Urinary bladder (tissue), 4 donors: ENCODE data around the gene ACADSB. TPM values are rescaled to one million over a fixed set of nuclear protein-coding genes. Genes with fewer than 3 reads are reported as not detected.
A peak's percentile ranks its signal among the peaks of the same experiment; 100 is the strongest.

Experiments
- DNase-seq: peaks from one replicate; pipeline ENCODE4 v3.0.0-alpha.2; 2015; ENCODE audit errors: extremely low spot score
- H3K27ac ChIP-seq: one replicate; pipeline ENCODE4 v1.5.1; 2013; ENCODE audit warnings: low read depth, mild to moderate bottlenecking, moderate library complexity
- H3K36me3 ChIP-seq: one replicate; pipeline ENCODE4 v1.6.1; 2013; ENCODE audit warnings: mild to moderate bottlenecking, moderate library complexity; ENCODE audit not compliant: insufficient read depth
- H3K4me1 ChIP-seq: one replicate; pipeline ENCODE4 v1.6.1; 2013; ENCODE audit warnings: mild to moderate bottlenecking, moderate library complexity; ENCODE audit not compliant: insufficient read depth
- H3K4me3 ChIP-seq: one replicate; pipeline ENCODE4 v1.5.1; 2013; ENCODE audit warnings: low read depth, low read length
- WGBS: extraction: QIAGEN DNeasy Blood & Tissue Kit; methylation state at CpG from one replicate; pipeline ENCODE4 v1.1.7; 2013; 5-methylcytosine and 5-hydroxymethylcytosine counted together
- polyA plus RNA-seq: library from polyadenylated mRNA; stranded (reverse); fragments of 200-250 nt; gene quantifications from one replicate; pipeline ENCODE4 v1.2.3, GENCODE V29; 2013
- total RNA-seq: library from RNA; depleted of rRNA; stranded (reverse); fragments of >200 nt; gene quantifications from one replicate; pipeline ENCODE4 v1.2.3, GENCODE V29; 2014
- donor health status: healthy with polysubstance abuse.
- donor health status: healthy.

ACADSB gene
- total RNA-seq: 24.0 TPM
- 12.7 TPM for polyA plus RNA-seq

- H3K4me1 ChIP-seq: no peaks in the 10 kb centered on the region
Measured at GRCh38 chr10:123008355-123009104, at the start of gene ACADSB, which contains the start of gene IKZF5. Gene ACADSB, plus strand, starts transcription at chr10:123009006. Its CDS starts 24 bp downstream, at chr10:123009030. Gene IKZF5, minus strand, starts transcription at chr10:123008795. Its CDS starts 10,170 bp downstream, at chr10:122998625.

DNA sequence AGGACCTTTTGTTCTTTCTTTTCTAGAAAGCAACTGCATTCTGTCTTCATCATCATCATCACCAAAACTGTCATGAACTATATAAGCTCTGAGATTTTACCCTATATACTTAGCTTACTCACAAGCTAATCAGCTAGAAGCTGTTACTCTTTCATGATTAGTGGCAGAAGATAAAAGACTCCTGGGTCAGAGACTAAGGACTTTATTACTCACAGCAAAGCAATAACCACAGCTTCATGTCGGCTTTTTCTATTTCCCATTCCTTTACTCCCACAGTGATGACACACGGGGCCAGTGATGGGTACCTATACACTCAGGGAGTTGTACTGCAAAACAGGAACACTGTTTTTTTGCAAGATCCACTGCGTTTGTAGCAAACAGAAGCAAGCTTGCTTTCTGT is 46.4 kb upstream of the ACADSB start:
- WGBS: 57% methylated on average over 3 of the region's 3 CpGs
- peaks cover 1% of the 10 kb centered on the region for H3K4me1 ChIP-seq
- no peak for DNase-seq
- no peak overlapping the region for H3K27ac ChIP-seq
- H3K4me3 ChIP-seq: no peak overlapping the region
- no peaks in the 10 kb centered on the region for H3K36me3 ChIP-seq

More at GRCh38 chr10:123008355-123009104, at the start of gene ACADSB, which contains the start of gene IKZF5:
- peak within 1 kb of the TSS; percentile 94 for H3K27ac ChIP-seq
- no peaks in the 10 kb centered on the region for H3K36me3 ChIP-seq
- H3K4me3 ChIP-seq: peak within 1 kb of the TSS; percentile 81
- under 1% methylated on average over 68 of the region's 68 CpGs for WGBS
- DNase-seq: peak; percentile 96

GRCh38 chr10:122966879-122967278 is 41.9 kb upstream of the ACADSB start:
- Histone ChIP-seq H3K4me1 (no peaks in the 10 kb centered on the region), H3K4me3 (no peak overlapping the region), H3K27ac (no peak overlapping the region), H3K36me3 (no peaks in the 10 kb centered on the region)
- no peak for DNase-seq

- Histone ChIP-seq H3K4me3 (no peak overlapping the region), H3K27ac (no peak overlapping the region), H3K36me3 (no peaks in the 10 kb centered on the region), H3K4me1 (no peaks in the 10 kb centered on the region)
- DNase-seq: no peak
- WGBS: 84% methylated on average over 3 of the region's 3 CpGs
Measured at GRCh38 chr10:122968698-122969097, 40.1 kb upstream of the ACADSB start.

DNA sequence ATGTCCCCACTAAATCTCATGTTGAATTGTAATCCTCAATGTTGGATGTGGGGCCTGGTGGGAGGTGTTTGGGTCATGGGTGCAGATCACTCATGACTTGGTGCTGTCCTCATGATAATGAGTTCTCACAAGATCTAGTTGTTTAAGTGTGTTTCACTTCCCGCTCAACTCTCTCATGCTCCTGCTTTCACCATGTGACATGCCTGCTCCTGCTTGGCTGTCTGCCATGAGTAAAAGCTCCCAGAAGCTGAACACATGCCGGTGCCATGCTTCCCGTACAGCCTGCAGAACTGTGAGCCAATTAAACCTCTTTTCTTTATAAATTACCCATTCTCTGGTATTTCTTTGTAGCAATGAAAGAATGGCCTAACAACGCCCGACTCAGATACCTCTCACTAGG is 34.8 kb upstream of the ACADSB start:
- Histone ChIP-seq H3K4me3 (no peak overlapping the region), H3K36me3 (no peaks in the 10 kb centered on the region), H3K4me1 (no peaks in the 10 kb centered on the region), H3K27ac (no peak overlapping the region)
- 43% methylated on average over 5 of the region's 5 CpGs for WGBS
- DNase-seq: no peak

- H3K27ac ChIP-seq: no peak overlapping the region
- H3K36me3 ChIP-seq: no peaks in the 10 kb centered on the region
- 78% methylated on average over 3 of the region's 3 CpGs for WGBS
- H3K4me3 ChIP-seq: no peak overlapping the region
- no peaks in the 10 kb centered on the region for H3K4me1 ChIP-seq
- no peak for DNase-seq
Measured at GRCh38 chr10:122974543-122975064, 34.2 kb upstream of the ACADSB start.

DNA sequence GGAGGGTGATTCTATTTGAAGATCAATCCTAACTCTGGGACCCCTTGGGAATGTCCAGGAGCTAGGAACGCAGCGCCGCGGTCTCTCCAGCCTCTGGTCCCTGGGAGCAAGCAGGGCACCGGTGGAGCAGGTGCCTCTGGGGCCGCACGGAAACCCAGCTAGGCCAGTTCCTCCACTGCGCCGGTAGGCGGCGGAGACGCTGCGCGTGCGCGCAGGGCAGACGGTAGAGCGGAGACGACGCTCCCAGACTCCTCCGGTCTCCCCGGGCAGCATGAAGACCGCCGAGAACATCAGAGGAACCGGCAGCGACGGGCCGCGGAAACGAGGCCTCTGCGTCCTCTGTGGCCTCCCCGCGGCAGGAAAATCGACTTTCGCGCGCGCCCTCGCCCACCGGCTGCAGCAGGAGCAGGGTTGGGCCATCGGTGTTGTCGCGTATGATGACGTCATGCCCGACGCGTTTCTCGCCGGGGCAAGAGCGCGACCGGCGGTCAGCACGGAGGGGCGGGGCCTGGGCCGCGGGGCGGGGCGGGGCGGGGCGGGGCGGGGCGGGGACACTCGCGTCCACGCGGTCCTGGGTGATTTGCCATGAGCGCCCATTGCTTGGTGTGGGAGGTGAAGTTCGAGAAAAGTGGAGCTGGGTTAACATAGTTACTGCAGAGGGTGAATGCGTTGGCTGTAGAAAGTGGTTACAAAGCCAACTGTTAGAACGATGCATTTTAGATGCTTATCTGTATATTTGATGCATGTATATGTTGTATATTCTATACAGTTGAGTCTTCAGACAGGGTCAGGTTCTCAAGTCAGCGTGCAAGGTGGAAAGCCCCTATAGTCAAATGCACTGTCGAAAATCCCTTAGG is 28.4 kb upstream of the ACADSB start, which contains the start of gene PSTK:
Gene PSTK (plus strand): TSS at position 193 of the 857 bp plus-strand sequence. CDS start 79 bp downstream, at position 272.
- under 1% methylated on average over 73 of the region's 73 CpGs for WGBS
- H3K36me3 ChIP-seq: no peaks in the 10 kb centered on the region
- DNase-seq: peak; percentile 75
- peak within 1 kb of the TSS; percentile 96 for H3K27ac ChIP-seq
- no peaks in the 10 kb centered on the region for H3K4me1 ChIP-seq
- H3K4me3 ChIP-seq: peak within 1 kb of the TSS; percentile 73

GRCh38 chr10:122981066-122981464 is 27.7 kb upstream of the ACADSB start:
- H3K4me3 ChIP-seq: peak overlapping the region; percentile 35
- H3K4me1 ChIP-seq: no peaks in the 10 kb centered on the region
- 22% methylated on average over 4 of the region's 4 CpGs for WGBS
- H3K36me3 ChIP-seq: no peaks in the 10 kb centered on the region
- H3K27ac ChIP-seq: no peak overlapping the region
- peak; percentile 7 for DNase-seq

GRCh38 chr10:122983898-122984297 is 24.9 kb upstream of the ACADSB start:
- Histone ChIP-seq H3K27ac (no peak overlapping the region), H3K36me3 (no peaks in the 10 kb centered on the region), H3K4me3 (no peak overlapping the region), H3K4me1 (no peaks in the 10 kb centered on the region)
- WGBS: 96% methylated on average over 6 of the region's 6 CpGs
- no peak for DNase-seq

- no peak overlapping the region for H3K4me3 ChIP-seq
- WGBS: 99% methylated on average over 2 of the region's 2 CpGs
- no peak overlapping the region for H3K27ac ChIP-seq
- no peaks in the 10 kb centered on the region for H3K4me1 ChIP-seq
- H3K36me3 ChIP-seq: no peaks in the 10 kb centered on the region
- no peak for DNase-seq
Measured at GRCh38 chr10:122984708-122985107, 24.1 kb upstream of the ACADSB start.

- no peak for DNase-seq
- H3K4me3 ChIP-seq: no peak overlapping the region
- WGBS: 82% methylated on average over 6 of the region's 6 CpGs
- H3K27ac ChIP-seq: no peak overlapping the region
- H3K4me1 ChIP-seq: no peaks in the 10 kb centered on the region
- H3K36me3 ChIP-seq: no peaks in the 10 kb centered on the region
Measured at GRCh38 chr10:122986335-122986734, 22.5 kb upstream of the ACADSB start.

GRCh38 chr10:122988501-122988900 is 20.3 kb upstream of the ACADSB start:
- DNase-seq: no peak
- no peaks in the 10 kb centered on the region for H3K4me1 ChIP-seq
- 81% methylated on average over 2 of the region's 2 CpGs for WGBS
- H3K27ac ChIP-seq: no peak overlapping the region
- no peak overlapping the region for H3K4me3 ChIP-seq
- H3K36me3 ChIP-seq: peaks cover 4% of the 10 kb centered on the region

DNA sequence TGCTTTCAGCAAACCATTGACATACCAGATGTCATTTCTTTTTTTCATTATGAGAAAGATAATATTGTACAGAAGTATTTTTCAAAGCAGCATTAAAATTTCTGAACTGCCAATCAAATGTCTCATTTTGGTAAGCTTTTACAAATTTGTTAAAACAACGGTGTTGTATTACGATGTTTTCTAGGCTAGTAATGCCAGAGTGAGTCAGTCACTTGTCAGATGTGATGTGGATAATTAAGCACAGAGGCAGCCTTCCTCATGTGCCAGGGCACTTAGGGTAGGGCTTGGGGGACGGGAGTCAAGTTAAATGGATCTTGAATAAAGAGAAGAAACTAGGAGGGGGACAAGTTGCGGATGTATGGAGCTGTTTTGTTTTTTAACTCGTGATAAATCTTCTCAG is 18.5 kb upstream of the ACADSB start:
- no peak for DNase-seq

More for the DNA sequence above, 18.5 kb upstream of the ACADSB start:
- H3K27ac ChIP-seq: no peak overlapping the region
- 64% methylated on average over 5 of the region's 5 CpGs for WGBS
- peaks cover 7% of the 10 kb centered on the region for H3K36me3 ChIP-seq
- H3K4me3 ChIP-seq: no peak overlapping the region
- no peaks in the 10 kb centered on the region for H3K4me1 ChIP-seq
